SK-N-SH treated with all-trans-retinoic acid at 6 μM for 48 hours (cell line): Measurements from ENCODE around the gene LONP2.
A peak's percentile ranks its signal among the peaks of the same experiment; 100 is the strongest.

ENCODE experiments used
- ATAC-seq: fragments of 200-7000 bp; cut with Tn5 transposase; 3 replicates; pipeline ENCODE4 v1.9.1; 2020; ENCODE audit warnings: mild to moderate bottlenecking, moderate library complexity
- ARNTL ChIP-seq: fragments of 450-650 bp; formaldehyde crosslinking; IDR thresholded peaks from 2 replicates; pipeline ENCODE4 v1.5.0; 2020; ENCODE audit warnings: low read depth, mild to moderate bottlenecking, moderate library complexity, borderline replicate concordance
- BACH2 ChIP-seq: fragments of 250-450 bp; sonication (Bioruptor Pico); IDR thresholded peaks from 2 replicates; pipeline ENCODE4 v1.9.0; 2021; ENCODE audit warnings: mild to moderate bottlenecking, borderline replicate concordance
- CSDC2 ChIP-seq: fragments of 250-450 bp; sonication (Bioruptor Pico); IDR thresholded peaks from 2 replicates; pipeline ENCODE4 v1.5.0; 2020; ENCODE audit warnings: mild to moderate bottlenecking, moderate library complexity
- CSRNP3 ChIP-seq: fragments of 250-450 bp; sonication (Bioruptor Pico); IDR thresholded peaks from 2 replicates; pipeline ENCODE4 v1.5.1; 2021; ENCODE audit warnings: mild to moderate bottlenecking, moderate library complexity
- ESRRG ChIP-seq: fragments of 250-450 bp; sonication (Bioruptor Pico); IDR thresholded peaks from 2 replicates; pipeline ENCODE4 v1.6.1; 2021; ENCODE audit warnings: mild to moderate bottlenecking
- GLIS3 ChIP-seq: fragments of 250-450 bp; sonication (Bioruptor Pico); IDR thresholded peaks from 2 replicates; pipeline ENCODE4 v1.5.0; 2020; ENCODE audit warnings: mild to moderate bottlenecking, moderate library complexity
- ISL1 ChIP-seq: fragments of 250-450 bp; sonication (Bioruptor Pico); IDR thresholded peaks from 2 replicates; pipeline ENCODE4 v2.1.2; 2022; ENCODE audit warnings: mild to moderate bottlenecking, moderate library complexity
- OSR1 ChIP-seq: fragments of 250-450 bp; sonication (Bioruptor Pico); IDR thresholded peaks from 2 replicates; pipeline ENCODE4 v1.8.0; 2022; ENCODE audit warnings: moderate library complexity, mild to moderate bottlenecking, inconsistent platforms
- PATZ1 ChIP-seq: fragments of 250-450 bp; sonication (Bioruptor Pico); IDR thresholded peaks from 2 replicates; pipeline ENCODE4 v1.8.0; 2020; ENCODE audit warnings: mild to moderate bottlenecking, moderate library complexity, borderline replicate concordance
- POU6F1 ChIP-seq: fragments of 250-450 bp; sonication (Bioruptor Pico); IDR thresholded peaks from 2 replicates; pipeline ENCODE4 v1.8.0; 2021; ENCODE audit warnings: low read depth, mild to moderate bottlenecking, moderate library complexity, borderline replicate concordance
- PPARA ChIP-seq: fragments of 250-450 bp; sonication (Bioruptor Pico); IDR thresholded peaks from 2 replicates; pipeline ENCODE4 v1.5.0; 2020; ENCODE audit warnings: mild to moderate bottlenecking, borderline replicate concordance
- RARB ChIP-seq: fragments of 250-450 bp; sonication (Bioruptor Pico); IDR thresholded peaks from 2 replicates; pipeline ENCODE4 v1.8.0; 2021; ENCODE audit warnings: mild to moderate bottlenecking, moderate library complexity
- TCF4 ChIP-seq: fragments of 250-450 bp; sonication (Bioruptor Pico); IDR thresholded peaks from 2 replicates; pipeline ENCODE4 v1.8.0; 2021; ENCODE audit warnings: mild to moderate bottlenecking, moderate library complexity, borderline replicate concordance
- TOX ChIP-seq: fragments of 250-450 bp; sonication (Bioruptor Pico); IDR thresholded peaks from 2 replicates; pipeline ENCODE4 v1.8.0; 2021; ENCODE audit warnings: mild to moderate bottlenecking, moderate library complexity, borderline replicate concordance
- TSHZ2 ChIP-seq: fragments of 250-450 bp; sonication (Bioruptor Pico); IDR thresholded peaks from 2 replicates; pipeline ENCODE4 v1.5.0; 2020; ENCODE audit warnings: mild to moderate bottlenecking, moderate library complexity
- ZC3H10 ChIP-seq: fragments of 250-450 bp; sonication (Bioruptor Pico); IDR thresholded peaks from 2 replicates; pipeline ENCODE4 v1.5.1; 2021; ENCODE audit warnings: mild to moderate bottlenecking, moderate library complexity
- ZFP3 ChIP-seq: fragments of 250-450 bp; sonication (Bioruptor Pico); IDR thresholded peaks from 2 replicates; pipeline ENCODE4 v1.5.0; 2020; ENCODE audit warnings: mild to moderate bottlenecking, moderate library complexity
- ZFP30 ChIP-seq: fragments of 450-650 bp; formaldehyde crosslinking; IDR thresholded peaks from 2 replicates; pipeline ENCODE4 v1.5.0; 2022; ENCODE audit warnings: mild to moderate bottlenecking, moderate library complexity
- ZNF565 ChIP-seq: fragments of 450-650 bp; formaldehyde crosslinking; conservative IDR thresholded peaks from 2 replicates; pipeline ENCODE4 v1.5.0; 2020; ENCODE audit warnings: low read depth, mild to moderate bottlenecking, moderate library complexity
- ZNF70 ChIP-seq: fragments of 450-650 bp; formaldehyde crosslinking; IDR thresholded peaks from 2 replicates; pipeline ENCODE4 v1.5.0; 2020; ENCODE audit warnings: mild to moderate bottlenecking, moderate library complexity

The LONP2 gene

GRCh38 chr16:48225456-48225855 lies 18.6 kb upstream of the LONP2 start:
- no peak for TF ChIP-seq PATZ1
- no peak for TF ChIP-seq ZC3H10 (CRISPR knock-in tag)
- TF ChIP-seq BACH2 (CRISPR knock-in tag): no peak
- TF ChIP-seq GLIS3 (CRISPR knock-in tag): no peak
- TF ChIP-seq ZNF565: no peak
- no peak for TF ChIP-seq ESRRG (CRISPR knock-in tag)
- no peak for TF ChIP-seq RARB (CRISPR knock-in tag)
- TF ChIP-seq CSDC2: no peak
- no peak for TF ChIP-seq ZFP30 (CRISPR knock-in tag)
- TF ChIP-seq CSRNP3 (CRISPR knock-in tag): no peak
- TF ChIP-seq POU6F1 (CRISPR knock-in tag): no peak
- no peak for TF ChIP-seq TOX
- ATAC-seq: no peak

GRCh38 chr16:48231727-48232492 lies 12.2 kb upstream of the LONP2 start:
- no peak for TF ChIP-seq ZNF70 (CRISPR knock-in tag)
- TF ChIP-seq, all 23 proteins: peak for 0
- peak; percentile 92 for ATAC-seq

- no peak for ATAC-seq
- TF ChIP-seq TOX: no peak
These were observed 11.5 kb upstream of the LONP2 start for GRCh38 chr16:48232493-48233040.

GRCh38 chr16:48234630-48235029 lies 9.5 kb upstream of the LONP2 start:
- TF ChIP-seq CSRNP3 (CRISPR knock-in tag) (no peak), ZC3H10 (CRISPR knock-in tag) (no peak), ARNTL (CRISPR knock-in tag) (no peak), RARB (CRISPR knock-in tag) (no peak), ZFP30 (CRISPR knock-in tag) (no peak), PATZ1 (no peak), ZNF565 (no peak), ISL1 (CRISPR knock-in tag) (no peak), ZFP3 (CRISPR knock-in tag) (no peak), ZNF70 (CRISPR knock-in tag) (no peak), BACH2 (CRISPR knock-in tag) (no peak), TCF4 (no peak), ESRRG (CRISPR knock-in tag) (no peak), POU6F1 (CRISPR knock-in tag) (no peak), TSHZ2 (no peak), CSDC2 (no peak), GLIS3 (CRISPR knock-in tag) (no peak), TOX (no peak), OSR1 (CRISPR knock-in tag) (no peak), PPARA (CRISPR knock-in tag) (no peak)
- TF ChIP-seq, all 23 proteins: peak for 0
- no peak for ATAC-seq
